ENCODE results near the gene SEC14L6. TPM values are rescaled to one million over a fixed set of nuclear protein-coding genes. Genes with fewer than 3 reads are reported as not detected.

SEC14L6 gene
- total RNA-seq, 2 donors from 2014 or later = 1.6 to 2.1 TPM

- H3K27ac Mint-ChIP-seq = no peak overlapping the region
- no peak for TF ChIP-seq CTCF (conservative IDR thresholded peaks at IDR 0.05)
- H3K27me3 Mint-ChIP-seq (ENCODE audit: insufficient read depth) = no peaks in the 10 kb centered on the region
- H3K4me1 Mint-ChIP-seq = no peaks in the 10 kb centered on the region
- peaks cover 85% of the 10 kb centered on the region for H3K36me3 ChIP-seq (ENCODE audit: control insufficient read depth, insufficient read depth, low read length)
- H3K27me3 ChIP-seq (ENCODE audit: control insufficient read depth, insufficient read depth, low read length, poor library complexity, severe bottlenecking) = no peaks in the 10 kb centered on the region
- no peaks in the 10 kb centered on the region for H3K4me1 ChIP-seq (ENCODE audit: control insufficient read depth, insufficient read depth, low read length)
- H3K36me3 Mint-ChIP-seq (ENCODE audit: low read depth) = peaks cover 73% of the 10 kb centered on the region
- no peak overlapping the region for H3K9ac ChIP-seq (ENCODE audit: extremely low read depth, low read length, poor library complexity, severe bottlenecking)
- no peak for DNase-seq
- WGBS, 2 experiments (ENCODE audit: insufficient coverage in 1 of 2, insufficient read length in 1 of 2) = 94 to 97% methylated on average over 10 to 15 of the region's 15 CpGs
- H3K27ac ChIP-seq (ENCODE audit: low read depth, low read length) = no peak overlapping the region
- H3K9me3 ChIP-seq (ENCODE audit: control insufficient read depth, low read length) = no peaks in the 10 kb centered on the region
- H3K9me3 Mint-ChIP-seq = no peaks in the 10 kb centered on the region
- H3K4me3 ChIP-seq (ENCODE audit: low read length) = no peak overlapping the region
- H3K4me3 Mint-ChIP-seq = no peak overlapping the region
Measured at GRCh38 chr22:30584441-30584840, 37.9 kb upstream of the SEC14L6 start.

- Histone ChIP-seq H3K9ac (ENCODE audit: extremely low read depth, low read length, poor library complexity, severe bottlenecking) (no peak overlapping the region), H3K36me3 (ENCODE audit: control insufficient read depth, insufficient read depth, low read length) (peaks cover 80% of the 10 kb centered on the region), H3K4me1 (ENCODE audit: control insufficient read depth, insufficient read depth, low read length) (no peaks in the 10 kb centered on the region), H3K27ac (ENCODE audit: low read depth, low read length) (no peak overlapping the region), H3K27me3 (ENCODE audit: control insufficient read depth, insufficient read depth, low read length, poor library complexity, severe bottlenecking) (no peaks in the 10 kb centered on the region), H3K9me3 (ENCODE audit: control insufficient read depth, low read length) (no peaks in the 10 kb centered on the region), H3K4me3 (ENCODE audit: low read length) (no peak overlapping the region)
- DNase-seq = peak; percentile 64
- no peak for TF ChIP-seq CTCF (conservative IDR thresholded peaks at IDR 0.05)
- no peak overlapping the region for H3K27ac Mint-ChIP-seq
- H3K4me3 Mint-ChIP-seq = no peak overlapping the region
- H3K4me1 Mint-ChIP-seq = no peaks in the 10 kb centered on the region
- peaks cover 74% of the 10 kb centered on the region for H3K36me3 Mint-ChIP-seq (ENCODE audit: low read depth)
- WGBS, 2 experiments (ENCODE audit: insufficient coverage in 1 of 2, insufficient read length in 1 of 2) = 70 to 89% methylated on average over 5 to 13 of the region's 13 CpGs
- no peaks in the 10 kb centered on the region for H3K27me3 Mint-ChIP-seq (ENCODE audit: insufficient read depth)
- no peaks in the 10 kb centered on the region for H3K9me3 Mint-ChIP-seq
Measured at GRCh38 chr22:30582788-30583545, 36.4 kb upstream of the SEC14L6 start.

GRCh38 chr22:30582051-30582450 is 35.5 kb upstream of the SEC14L6 start:
- no peaks in the 10 kb centered on the region for H3K4me1 ChIP-seq (ENCODE audit: control insufficient read depth, insufficient read depth, low read length)
- DNase-seq = no peak
- H3K9me3 Mint-ChIP-seq = no peaks in the 10 kb centered on the region
- H3K9ac ChIP-seq (ENCODE audit: extremely low read depth, low read length, poor library complexity, severe bottlenecking) = no peak overlapping the region
- TF ChIP-seq CTCF (conservative IDR thresholded peaks at IDR 0.05) = no peak
- H3K27me3 ChIP-seq (ENCODE audit: control insufficient read depth, insufficient read depth, low read length, poor library complexity, severe bottlenecking) = no peaks in the 10 kb centered on the region
- no peak overlapping the region for H3K4me3 ChIP-seq (ENCODE audit: low read length)
- H3K4me1 Mint-ChIP-seq = no peaks in the 10 kb centered on the region
- peaks cover 78% of the 10 kb centered on the region for H3K36me3 ChIP-seq (ENCODE audit: control insufficient read depth, insufficient read depth, low read length)
- no peaks in the 10 kb centered on the region for H3K9me3 ChIP-seq (ENCODE audit: control insufficient read depth, low read length)
- peak overlapping the region; percentile 49 for H3K27ac Mint-ChIP-seq
- H3K4me3 Mint-ChIP-seq = no peak overlapping the region
- 89 to 100% methylated on average over 6 of the region's 6 CpGs for WGBS, 2 experiments (ENCODE audit: insufficient coverage in 1 of 2, insufficient read length in 1 of 2)
- H3K27ac ChIP-seq (ENCODE audit: low read depth, low read length) = no peak overlapping the region
- peaks cover 74% of the 10 kb centered on the region for H3K36me3 Mint-ChIP-seq (ENCODE audit: low read depth)
- no peaks in the 10 kb centered on the region for H3K27me3 Mint-ChIP-seq (ENCODE audit: insufficient read depth)
